Fibroblast of skin of scalp (primary cell): ENCODE measurements around the gene DHRS12. TPM values are rescaled to one million over a fixed set of nuclear protein-coding genes. Genes with fewer than 3 reads are reported as not detected.

Source experiments
- DNase-seq: peaks from one replicate; pipeline ENCODE4 v3.0.0-alpha.2; 2013
- polyA plus RNA-seq, 2 experiments: library from polyadenylated mRNA; unstranded; fragments of 120-200 nt; gene quantifications; one replicate each; pipeline ENCODE4 v1.2.1, GENCODE V29; 2013; ENCODE audit not compliant: insufficient read length in 2 of 2

The DHRS12 gene
- polyA plus RNA-seq (2013, experiment 1 of 2; ENCODE audit: insufficient read length) = 4.3 TPM
- 3.3 TPM for polyA plus RNA-seq (2013, experiment 2 of 2; ENCODE audit: insufficient read length)

GRCh38 chr13:51803422-51804294 is at the start of gene DHRS12:
DHRS12 (minus strand) TSS chr13:51804163; CDS start chr13:51799659, 4,504 bp downstream.
- DNase-seq = peak; percentile 87

DNA sequence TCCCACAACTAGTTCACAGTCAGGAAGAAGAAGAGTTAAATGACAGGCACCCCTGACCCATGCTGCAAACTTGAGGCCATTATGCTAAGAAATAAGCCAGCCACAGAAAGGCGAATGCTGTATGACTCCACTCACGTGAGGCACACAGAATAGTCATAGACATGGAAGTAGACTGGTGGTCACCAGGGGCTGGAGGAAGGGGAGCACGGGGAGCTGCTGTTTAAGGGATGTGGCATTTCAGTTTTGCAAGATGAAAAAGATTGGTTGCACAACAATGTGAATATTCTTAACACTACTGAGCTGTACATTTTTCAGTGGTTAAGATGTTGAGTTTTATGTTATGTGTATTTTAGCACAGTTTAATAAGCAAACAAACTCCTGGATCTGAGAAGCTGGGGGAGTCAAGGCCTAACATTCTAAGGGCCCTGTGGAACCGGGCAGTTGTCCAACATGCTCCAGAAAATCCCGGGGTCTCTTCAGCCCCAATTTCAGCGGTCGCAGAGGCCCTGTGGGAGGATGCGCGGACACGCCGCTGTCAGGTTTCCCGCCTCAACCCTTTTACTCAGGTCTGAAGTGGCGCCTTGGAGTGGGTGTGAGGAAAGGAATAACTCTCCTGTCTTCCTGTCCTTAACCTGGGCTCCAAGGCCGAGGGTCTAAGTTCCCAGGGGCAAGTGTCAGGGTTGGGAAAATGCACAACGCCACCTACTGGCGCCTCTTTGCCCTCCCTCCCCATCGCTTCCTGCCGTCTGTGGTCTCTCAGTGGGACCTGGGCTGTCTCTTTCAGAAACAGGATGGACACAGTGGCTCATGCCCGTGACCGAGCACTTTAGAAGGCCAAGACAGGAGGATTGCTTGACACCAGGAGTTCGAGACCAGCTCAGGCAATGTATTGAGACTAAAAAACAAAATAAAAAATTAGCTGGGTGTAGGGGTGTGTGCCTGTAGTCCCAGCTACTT is 45.5 kb upstream of the DHRS12 start:
- peak; percentile 33 for DNase-seq

DNA sequence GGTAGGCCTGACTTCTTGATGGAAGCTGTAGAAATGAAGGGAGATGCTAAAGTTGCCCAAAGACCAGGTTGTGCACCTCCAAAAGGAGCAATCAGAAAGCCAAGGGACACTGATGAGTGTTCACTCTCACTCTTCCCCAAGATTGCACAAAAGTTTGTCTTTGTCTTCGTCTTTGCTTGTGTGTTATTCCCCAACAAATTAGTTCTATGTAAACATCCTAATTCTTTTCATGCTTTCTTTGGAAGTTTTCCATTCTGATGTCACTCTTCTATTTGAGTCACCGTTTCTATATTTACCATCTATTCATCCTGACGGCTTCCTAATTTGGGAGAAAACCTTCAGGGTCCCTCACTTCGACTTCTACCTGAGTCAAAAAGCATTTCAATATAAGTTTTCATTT is 44.7 kb upstream of the DHRS12 start:
- DNase-seq = peak; percentile 49

DNA sequence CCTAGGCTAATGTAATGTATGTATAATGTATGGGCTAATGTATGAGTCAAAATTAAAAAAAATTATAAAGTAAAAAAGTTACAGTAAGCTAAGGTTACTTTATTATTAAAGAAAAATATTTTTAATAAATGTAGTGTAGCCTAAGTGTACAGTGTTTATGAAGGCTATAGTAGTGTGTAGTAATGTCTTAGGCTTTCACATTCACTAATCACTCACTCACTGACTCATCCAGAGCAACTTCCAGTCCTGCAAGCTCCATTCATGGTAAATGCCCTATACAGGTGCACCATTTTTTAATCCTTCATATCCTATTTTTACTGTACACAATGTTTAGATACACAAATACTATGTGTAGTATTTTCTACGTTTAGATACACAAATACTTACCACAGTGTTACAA is 42.8 kb upstream of the DHRS12 start:
- DNase-seq = no peak

- no peak for DNase-seq
Observed at GRCh38 chr13:51845574-51846318, 41.8 kb upstream of the DHRS12 start.

GRCh38 chr13:51844862-51845573 is 41.1 kb upstream of the DHRS12 start, which contains the start of gene TMEM272:
TMEM272 (minus strand) TSS chr13:51845177; CDS start chr13:51838530, 6,647 bp downstream.
- DNase-seq = peak; percentile 43

GRCh38 chr13:51843529-51843928 is 39.6 kb upstream of the DHRS12 start:
- DNase-seq = no peak

- no peak for DNase-seq
Observed at GRCh38 chr13:51841732-51842131, 37.8 kb upstream of the DHRS12 start.

DNA sequence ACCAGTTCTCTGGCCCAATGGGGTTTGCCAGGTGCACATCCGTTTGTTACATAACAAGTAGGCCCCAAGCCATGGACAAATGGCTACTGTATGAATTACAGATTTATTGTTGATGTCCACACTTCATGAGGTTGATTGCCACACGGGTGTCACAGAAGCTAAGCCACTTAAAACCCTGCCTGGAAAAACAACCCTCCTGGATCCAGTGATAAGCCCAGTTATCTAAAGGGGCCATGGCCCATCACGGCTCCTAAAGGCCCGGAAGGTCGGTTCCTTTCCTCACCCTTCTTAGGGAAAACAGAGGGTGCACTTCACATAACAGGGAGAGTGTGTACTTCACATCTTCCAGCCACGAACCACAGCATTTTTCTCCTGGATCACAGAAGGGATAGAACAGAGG is 37.0 kb upstream of the DHRS12 start:
- DNase-seq = no peak

DNA sequence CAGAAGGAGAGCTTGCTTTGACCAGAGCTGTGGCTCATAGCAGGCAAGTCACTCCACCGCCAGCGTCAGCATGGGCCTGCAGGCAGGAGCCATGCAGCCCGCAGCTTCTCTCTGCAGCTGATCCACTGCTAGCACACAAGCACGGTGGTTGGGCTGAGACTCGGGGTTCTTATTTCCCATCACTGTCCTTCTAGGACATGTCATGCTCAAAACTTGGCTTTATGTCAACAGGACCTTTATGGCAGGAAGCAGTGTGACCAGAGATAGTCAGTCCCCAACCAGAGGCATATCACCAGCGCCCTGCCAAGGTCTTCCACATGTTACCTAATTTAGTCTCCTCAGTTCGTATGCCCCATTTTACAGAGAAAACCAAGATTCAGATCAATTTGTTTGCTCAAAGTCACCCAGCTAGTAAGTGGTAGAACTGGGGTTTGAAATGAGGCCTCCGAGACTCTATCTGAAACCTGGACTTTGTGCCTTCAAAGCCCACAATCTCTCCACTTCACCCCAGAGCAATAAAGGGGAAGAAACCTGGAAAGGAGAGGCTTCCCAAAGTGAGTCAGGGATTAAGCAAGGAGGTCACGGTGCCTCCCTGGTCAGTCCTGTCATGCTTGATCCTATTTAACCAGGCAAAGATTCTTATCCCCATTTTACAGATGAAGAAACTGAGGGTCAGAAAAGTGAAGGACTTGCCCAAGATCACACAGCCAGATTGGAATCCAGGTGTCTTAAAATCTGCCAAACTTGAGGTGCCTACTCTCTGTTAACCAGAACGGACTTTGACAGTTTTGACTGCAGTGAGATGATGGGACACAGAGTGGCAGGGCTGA is 36.0 kb upstream of the DHRS12 start:
- no peak for DNase-seq

DNA sequence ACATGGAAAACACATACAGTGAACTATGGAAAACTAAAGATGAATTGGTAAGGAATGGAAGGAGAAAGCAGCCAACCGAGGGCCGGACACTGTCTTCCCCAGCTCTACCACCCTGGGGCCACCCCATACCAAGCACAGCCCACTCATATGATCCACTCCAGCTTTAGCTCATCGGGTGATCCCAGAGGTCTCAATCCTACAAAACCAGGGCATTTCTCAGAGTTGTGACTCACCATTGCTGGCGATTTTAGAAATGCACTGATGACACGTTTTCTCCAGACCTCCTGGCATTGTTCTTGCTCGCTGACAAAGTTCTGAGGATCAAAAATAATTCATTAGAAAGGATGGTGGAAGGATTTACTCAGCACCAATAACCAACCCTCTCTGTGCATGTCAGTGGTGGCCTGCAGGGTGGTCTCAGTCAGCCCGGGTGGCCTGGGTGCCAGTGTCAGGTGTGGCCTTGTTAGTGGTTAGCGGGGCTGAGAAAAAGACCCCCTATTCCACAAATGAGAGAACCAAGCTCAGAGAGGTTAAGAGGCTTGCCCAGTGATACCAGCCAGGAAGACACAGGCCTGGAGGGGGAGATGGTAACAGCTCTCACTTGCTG is 34.4 kb upstream of the DHRS12 start:
- DNase-seq = peak; percentile 61

GRCh38 chr13:51837016-51837415 is 33.1 kb upstream of the DHRS12 start:
- no peak for DNase-seq

- peak; percentile 18 for DNase-seq
Observed at GRCh38 chr13:51834581-51835171, 30.7 kb upstream of the DHRS12 start.

DNA sequence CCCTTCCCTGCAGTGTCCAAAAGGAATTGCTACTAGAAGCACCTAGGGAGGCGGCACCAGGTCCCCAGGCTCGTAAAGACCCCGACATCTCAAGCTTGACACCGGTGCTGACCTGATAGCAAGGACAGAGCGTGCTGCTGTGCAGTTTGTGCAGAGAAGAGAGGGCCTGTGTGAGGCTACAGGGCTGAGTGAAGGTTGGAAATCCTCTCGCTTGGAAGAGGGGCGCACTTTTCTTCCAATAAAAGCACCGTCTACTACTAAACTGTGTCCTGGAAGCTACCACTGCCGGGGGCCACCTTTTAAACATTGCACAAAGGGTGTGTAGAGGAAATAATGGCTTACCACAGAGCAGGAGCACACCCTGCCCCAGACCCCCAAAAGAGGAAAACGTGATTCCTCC is 30.0 kb upstream of the DHRS12 start:
- DNase-seq = no peak

- peak; percentile 18 for DNase-seq
Observed at GRCh38 chr13:51832471-51833152, 28.6 kb upstream of the DHRS12 start.

DNA sequence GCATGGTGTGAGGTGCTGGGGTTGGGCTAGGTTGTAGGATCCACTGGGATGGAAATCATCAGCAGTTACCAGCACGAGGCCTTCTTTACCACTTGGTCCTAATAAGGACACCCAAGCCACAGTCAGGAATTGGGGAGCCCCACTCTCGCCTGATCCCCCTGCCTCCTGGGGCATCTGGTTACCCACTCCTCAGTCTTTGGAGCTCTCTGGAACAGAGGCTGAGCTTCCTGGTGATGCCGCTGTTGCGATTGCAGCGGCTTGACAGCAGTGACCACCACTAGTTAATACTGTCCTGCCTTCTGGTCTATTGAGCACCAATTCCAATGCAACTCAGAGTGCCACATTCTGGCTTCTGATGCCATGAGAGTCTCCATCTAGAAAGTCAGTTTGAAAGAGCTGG is 27.6 kb upstream of the DHRS12 start:
- no peak for DNase-seq

- no peak for DNase-seq
Observed at GRCh38 chr13:51829568-51829899, 25.6 kb upstream of the DHRS12 start.

GRCh38 chr13:51828730-51829567 is 25.0 kb upstream of the DHRS12 start:
- no peak for DNase-seq
